HG03045 (cell line): Measurements from ENCODE around the gene ADGRG2.

ENCODE experiments used
- ATAC-seq: cut with Tn5 transposase; IDR thresholded peaks from one replicate; pipeline ENCODE4 v1.9.1; 2021; ENCODE audit warnings: mild to moderate bottlenecking, moderate library complexity; ENCODE audit not compliant: unreplicated experiment

ADGRG2 gene

GRCh38 chrX:19121898-19122640, at the start of gene ADGRG2:
Gene ADGRG2, minus strand, starts transcription at chrX:19122468. Its CDS starts 53,634 bp downstream, at chrX:19068834.
- no peak for ATAC-seq

DNA sequence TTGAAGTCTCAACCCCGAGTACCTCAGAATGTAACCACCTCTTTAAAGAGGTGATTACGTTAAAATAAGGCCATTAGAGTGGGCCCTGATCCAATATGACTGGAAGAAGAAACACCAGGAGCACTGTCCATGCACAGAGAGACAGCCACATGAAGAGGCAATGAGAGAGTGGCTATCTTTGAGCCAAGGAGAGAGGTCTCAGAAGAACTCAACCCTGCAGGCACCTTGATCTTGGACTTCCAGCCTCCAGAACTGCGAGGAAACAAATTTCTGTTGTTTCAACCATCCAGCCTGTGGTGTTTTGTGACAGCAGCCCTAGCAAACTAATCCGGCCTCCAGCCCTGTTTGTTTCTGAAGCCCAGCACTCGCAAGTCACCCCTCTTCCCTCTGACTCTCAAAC, 46.3 kb upstream of the ADGRG2 start:
- no peak for ATAC-seq

DNA sequence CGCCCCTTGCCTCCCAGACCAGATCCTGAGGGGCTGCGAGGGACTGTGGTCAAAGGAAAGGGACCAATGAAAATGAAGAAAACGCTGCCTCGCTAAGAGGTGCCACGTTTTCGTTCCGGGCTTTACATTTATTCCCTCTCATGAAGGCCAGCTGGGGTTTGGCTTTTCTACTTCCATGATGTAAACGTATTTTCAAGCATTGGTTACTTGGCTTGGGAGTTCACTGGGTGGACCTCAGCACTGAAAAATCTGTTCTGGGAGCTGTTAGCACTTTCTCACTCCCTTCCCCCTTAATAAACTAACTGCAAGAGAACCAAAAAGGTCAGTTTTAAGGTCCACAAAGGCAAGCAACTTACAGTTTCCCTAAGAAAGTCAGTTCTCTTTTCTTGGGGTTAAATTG, 40.6 kb upstream of the ADGRG2 start:
- no peak for ATAC-seq

GRCh38 chrX:19156186-19156585, 33.9 kb upstream of the ADGRG2 start:
- no peak for ATAC-seq

- ATAC-seq: no peak
Observed at GRCh38 chrX:19152762-19153161, 30.5 kb upstream of the ADGRG2 start.

GRCh38 chrX:19137067-19137466, 14.8 kb upstream of the ADGRG2 start:
- no peak for ATAC-seq

DNA sequence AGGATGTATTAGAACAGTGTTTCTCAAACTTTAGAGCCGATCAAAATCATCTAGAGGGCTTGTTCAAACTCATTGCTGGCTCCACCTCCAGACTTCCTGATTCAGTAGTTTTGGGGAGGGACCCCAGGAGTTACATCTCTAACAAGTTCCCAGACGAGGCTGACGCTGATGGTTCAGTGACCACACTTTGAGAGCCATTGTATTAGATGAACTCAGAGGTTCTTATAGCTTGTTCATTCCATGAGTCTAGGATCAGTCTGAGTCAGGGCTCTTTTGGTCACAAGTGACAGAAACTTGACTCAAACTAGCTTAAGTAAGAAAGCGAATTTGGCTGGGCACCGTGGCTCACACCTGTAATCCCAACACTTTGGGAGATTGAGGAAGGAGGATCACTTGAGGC, 11.5 kb upstream of the ADGRG2 start:
- ATAC-seq: no peak

- no peak for ATAC-seq
Observed at GRCh38 chrX:19133231-19133630, 11.0 kb upstream of the ADGRG2 start.

- ATAC-seq: no peak
Observed at GRCh38 chrX:19130628-19131027, 8.4 kb upstream of the ADGRG2 start.

DNA sequence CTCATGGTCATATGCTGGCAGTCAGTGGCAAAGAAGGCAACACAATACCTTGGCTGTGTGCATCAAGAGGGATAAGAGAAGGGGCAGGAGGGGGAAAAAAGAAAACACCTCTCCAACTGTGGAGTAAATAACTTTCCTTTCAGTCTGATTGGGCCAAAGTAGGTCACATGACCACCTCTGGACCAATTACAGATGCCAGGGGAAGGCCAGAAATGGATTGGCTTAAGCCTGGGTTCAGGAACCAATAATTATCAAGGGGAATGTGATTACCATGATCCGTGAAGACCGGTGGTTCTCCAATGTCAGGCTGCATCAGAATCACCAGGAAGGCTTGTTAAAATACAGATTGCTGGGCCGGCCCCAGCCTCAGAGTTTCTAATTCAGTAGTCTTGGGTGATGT, 7.4 kb upstream of the ADGRG2 start:
- ATAC-seq: no peak

DNA sequence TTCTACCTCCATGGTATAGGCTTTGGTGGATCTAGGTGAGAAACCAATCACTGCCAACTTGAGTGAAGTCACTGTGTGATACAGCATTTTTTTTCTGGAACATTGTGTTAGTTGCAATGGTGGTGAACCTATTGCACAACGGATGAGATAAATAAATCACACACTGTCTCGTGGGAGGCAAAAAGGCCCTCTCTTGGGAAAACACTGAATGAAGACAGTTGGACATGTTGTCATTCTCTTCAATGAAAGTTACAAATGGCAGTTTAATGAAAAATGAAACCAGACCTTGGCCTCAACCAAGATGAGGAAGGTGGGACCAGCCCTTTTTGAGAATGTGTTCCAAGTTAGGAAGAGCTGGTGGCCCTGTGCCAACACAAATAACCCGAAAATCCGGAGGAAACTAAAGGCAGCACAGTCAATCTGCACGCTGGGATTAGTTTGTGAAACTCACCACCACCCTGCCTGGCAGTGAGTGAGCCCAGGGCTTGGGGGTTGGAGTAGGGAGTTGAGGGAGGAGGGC, 5.4 kb upstream of the ADGRG2 start:
- no peak for ATAC-seq

DNA sequence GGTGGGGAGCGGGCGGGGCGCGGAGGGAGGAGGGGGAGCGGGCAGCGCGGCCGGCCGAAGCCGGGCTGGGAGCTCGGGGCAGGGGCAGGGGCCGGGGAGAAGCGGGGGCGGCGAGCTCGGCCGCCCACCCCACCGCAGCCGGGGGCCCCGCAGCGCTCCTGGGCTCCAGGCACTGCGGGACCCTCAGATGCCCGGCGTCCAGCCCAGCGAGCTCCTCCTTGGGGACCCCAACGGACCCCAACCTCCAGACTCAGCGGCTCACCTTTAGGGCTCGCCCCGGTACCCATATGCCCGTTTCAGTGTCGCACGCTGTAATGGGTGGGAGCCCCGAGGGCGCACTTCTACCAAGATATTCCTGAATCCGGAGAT, 357 bp upstream of the ADGRG2 start:
- ATAC-seq: no peak

DNA sequence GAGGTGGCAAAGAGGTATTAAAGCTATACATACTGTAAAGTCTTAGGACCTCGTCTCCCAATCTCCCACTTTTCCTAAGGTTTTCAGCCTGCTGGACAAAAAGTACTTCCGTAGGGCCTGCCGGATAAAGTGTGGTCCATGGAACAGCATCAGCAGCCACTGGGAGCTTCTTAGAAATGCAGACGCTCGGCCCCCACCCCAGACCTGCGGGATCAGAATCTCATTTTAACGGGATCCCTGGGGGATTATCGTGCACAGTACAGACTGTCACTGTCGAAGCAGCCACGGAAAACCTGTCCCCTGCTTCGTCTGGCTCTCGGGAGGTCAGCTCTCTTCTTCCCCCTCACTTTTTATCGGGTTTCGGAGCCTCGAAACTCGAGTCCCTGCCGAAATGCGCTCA, 802 bp downstream of the ADGRG2 start:
- no peak for ATAC-seq

GRCh38 chrX:19110642-19111041, 11.6 kb downstream of the ADGRG2 start:
- ATAC-seq: no peak

- ATAC-seq: no peak
Observed at GRCh38 chrX:19107035-19107434, 15.2 kb downstream of the ADGRG2 start.

DNA sequence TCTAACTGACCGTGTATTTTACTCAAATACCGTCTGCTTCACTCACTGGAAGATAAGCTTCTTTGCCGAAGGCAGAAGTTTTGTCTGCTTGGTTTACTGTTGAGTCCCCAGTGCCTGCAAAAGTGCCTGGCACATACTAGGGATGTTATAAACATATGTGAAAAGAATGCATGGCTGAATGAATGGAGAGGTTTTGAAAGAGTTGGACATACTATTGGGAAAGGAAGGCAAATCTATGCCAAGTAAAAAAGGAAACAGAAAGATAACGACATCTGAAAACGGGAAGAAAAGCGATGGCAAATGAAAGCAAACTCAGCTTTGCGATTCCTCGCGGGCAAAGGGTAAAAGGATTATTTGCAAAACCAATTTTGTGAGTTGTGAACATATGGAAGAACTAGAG, 21.7 kb downstream of the ADGRG2 start:
- ATAC-seq: no peak

DNA sequence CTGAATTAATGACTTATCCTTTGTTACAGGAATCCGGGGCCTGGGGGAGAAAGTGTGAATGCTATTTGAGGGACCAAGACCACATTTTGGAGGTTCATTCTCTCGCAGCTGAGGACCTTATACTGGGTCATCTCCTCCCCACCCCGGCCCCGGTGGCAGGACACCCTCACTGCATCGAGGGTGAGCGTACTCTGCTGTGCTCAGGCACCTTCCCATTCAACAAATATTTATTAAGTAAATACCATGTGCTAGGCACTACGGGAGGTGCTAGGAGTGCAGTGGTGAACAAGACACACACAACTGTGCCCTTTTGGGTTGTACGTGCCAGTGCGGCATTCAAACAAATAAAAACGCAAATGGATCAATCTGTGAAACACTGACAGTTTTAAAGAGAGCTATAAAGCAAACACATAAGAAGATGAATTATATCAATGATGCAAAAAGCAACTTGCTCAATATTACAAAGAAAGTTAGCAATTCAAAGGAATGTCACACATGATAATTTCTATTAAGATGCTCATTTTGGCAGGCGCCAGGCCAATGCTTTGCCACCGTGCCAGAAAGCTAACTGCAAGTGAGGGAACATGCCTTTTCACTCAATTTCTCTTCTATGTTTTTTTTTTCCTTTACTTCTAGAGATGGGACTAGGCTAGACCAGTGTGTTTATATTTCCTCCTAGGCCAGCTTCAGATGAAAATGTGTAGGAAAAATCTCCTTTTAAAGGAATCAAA, 24.6 kb downstream of the ADGRG2 start:
- ATAC-seq: no peak

GRCh38 chrX:19096586-19096985, 25.7 kb downstream of the ADGRG2 start:
- no peak for ATAC-seq

DNA sequence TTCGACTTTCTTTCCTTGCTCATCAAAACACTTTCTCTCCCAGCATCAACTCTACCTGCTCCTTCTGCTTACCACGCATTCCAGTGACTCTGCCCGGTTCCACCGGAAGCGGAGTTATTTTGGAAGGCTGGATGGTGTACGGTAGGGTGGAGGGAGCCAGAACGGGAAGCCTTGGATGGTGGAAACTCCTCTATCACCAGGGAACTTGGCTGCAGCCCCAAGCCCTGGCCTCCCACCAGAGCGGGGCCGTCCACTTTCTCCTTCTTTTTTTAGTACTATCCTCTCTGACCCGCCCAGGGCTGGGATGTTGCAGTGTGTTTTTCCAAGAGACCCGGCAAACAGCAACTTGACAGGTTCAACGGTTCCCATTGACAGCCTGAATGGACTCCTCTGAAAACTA, 27.6 kb downstream of the ADGRG2 start:
- ATAC-seq: no peak

- no peak for ATAC-seq
Observed at GRCh38 chrX:19091596-19091995, 30.7 kb downstream of the ADGRG2 start.

DNA sequence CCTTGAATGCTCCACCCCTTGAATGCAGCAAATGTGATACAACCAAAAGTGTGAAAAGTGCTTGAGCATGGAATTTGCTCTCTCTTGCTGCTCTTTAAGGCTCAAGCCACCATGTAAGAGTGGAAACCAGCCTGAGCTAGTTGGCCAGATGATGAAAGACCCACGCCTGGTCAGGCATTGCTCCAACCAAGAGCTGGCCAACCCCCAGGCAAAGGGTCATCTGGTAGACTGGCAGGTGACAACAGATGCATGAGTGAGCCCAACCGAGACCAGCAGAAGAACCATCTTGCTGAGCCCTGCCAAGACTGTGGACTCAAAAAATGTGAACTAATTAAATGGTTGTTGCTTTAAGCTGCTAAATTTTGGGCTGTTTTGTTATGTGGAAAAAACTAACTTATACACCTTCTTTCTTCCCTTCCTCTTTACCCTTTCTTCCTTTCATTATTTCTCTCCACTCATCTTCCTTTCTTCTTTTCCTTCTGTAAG, 32.7 kb downstream of the ADGRG2 start:
- no peak for ATAC-seq

GRCh38 chrX:19086102-19086772, 36.0 kb downstream of the ADGRG2 start:
- no peak for ATAC-seq
